GM19238 (cell line): ENCODE results near the gene LBH.

ENCODE experiments used
- DNase-seq: peaks from one replicate; pipeline ENCODE4 v3.0.0; 2011; ENCODE audit warnings: low spot score; ENCODE audit not compliant: insufficient read length

Gene LBH

GRCh38 chr2:30231212-30231995, at the start of gene LBH:
Gene LBH (plus strand): TSS chr2:30231534. CDS start chr2:30231739, 205 bp downstream.
- DNase-seq: peak; percentile 59

GRCh38 chr2:30184035-30184434, 47.3 kb upstream of the LBH start:
- DNase-seq: no peak

GRCh38 chr2:30185178-30185577, 46.2 kb upstream of the LBH start:
- no peak for DNase-seq

GRCh38 chr2:30188292-30188691, 43.0 kb upstream of the LBH start:
- DNase-seq: no peak

- no peak for DNase-seq
Measured at GRCh38 chr2:30190637-30191036, 40.7 kb upstream of the LBH start.

- DNase-seq: no peak
Measured at GRCh38 chr2:30191107-30191506, 40.2 kb upstream of the LBH start.

GRCh38 chr2:30191819-30192271, 39.5 kb upstream of the LBH start:
- DNase-seq: no peak

- no peak for DNase-seq
Measured at GRCh38 chr2:30192314-30192713, 39.0 kb upstream of the LBH start.

- no peak for DNase-seq
Measured at GRCh38 chr2:30193104-30193681, 38.1 kb upstream of the LBH start.

- DNase-seq: no peak
Measured at GRCh38 chr2:30194421-30194820, 36.9 kb upstream of the LBH start.

GRCh38 chr2:30195016-30195415, 36.3 kb upstream of the LBH start:
- no peak for DNase-seq

- DNase-seq: no peak
Measured at GRCh38 chr2:30197570-30198192, 33.7 kb upstream of the LBH start.

- DNase-seq: no peak
Measured at GRCh38 chr2:30201990-30202389, 29.3 kb upstream of the LBH start.

GRCh38 chr2:30203156-30203555, 28.2 kb upstream of the LBH start:
- DNase-seq: no peak

- no peak for DNase-seq
Measured at GRCh38 chr2:30204281-30204680, 27.1 kb upstream of the LBH start.

GRCh38 chr2:30205456-30205855, 25.9 kb upstream of the LBH start:
- no peak for DNase-seq

GRCh38 chr2:30206461-30207430, 24.6 kb upstream of the LBH start:
- no peak for DNase-seq

- DNase-seq: no peak
Measured at GRCh38 chr2:30208453-30208852, 22.9 kb upstream of the LBH start.

GRCh38 chr2:30209227-30209626, 22.1 kb upstream of the LBH start:
- no peak for DNase-seq

- no peak for DNase-seq
Measured at GRCh38 chr2:30213326-30213725, 18.0 kb upstream of the LBH start.

GRCh38 chr2:30213907-30214463, 17.3 kb upstream of the LBH start:
- no peak for DNase-seq
